SIG-M5 treated with dmso at 0.1 percent for 504 hours (cell line): ENCODE measurements around the gene ACBD5.

Source experiments
- DNase-seq: peaks from one replicate; lab custom pipeline; 2025; ENCODE audit not compliant: unreplicated experiment; lab: John Stamatoyannopoulos, UW

The ACBD5 gene

GRCh38 chr10:27153329-27153728, 87.3 kb downstream of the ACBD5 start:
- no peak for DNase-seq

GRCh38 chr10:27152687-27153086, 87.9 kb downstream of the ACBD5 start:
- no peak for DNase-seq

GRCh38 chr10:27150261-27150660, 90.3 kb downstream of the ACBD5 start:
- no peak for DNase-seq

GRCh38 chr10:27147701-27148100, 92.9 kb downstream of the ACBD5 start:
- no peak for DNase-seq

GRCh38 chr10:27145937-27146336, 94.7 kb downstream of the ACBD5 start:
- no peak for DNase-seq
